SW 1271 (cell line): Measurements from ENCODE around the gene AP1M2.
A peak's percentile ranks its signal among the peaks of the same experiment; 100 is the strongest.

Experiments used
- DNase-seq, 2 experiments: peaks; one replicate each; lab custom pipeline; 2025; lab: John Stamatoyannopoulos, UW

Gene AP1M2

GRCh38 chr19:10587022-10587838 lies at the start of gene AP1M2:
AP1M2 (minus strand) TSS chr19:10587312; CDS start chr19:10587231, 81 bp downstream.
- DNase-seq, result no peak

- DNase-seq, result no peak
Observed at GRCh38 chr19:10636304-10636972, 49.3 kb upstream of the AP1M2 start.

DNA sequence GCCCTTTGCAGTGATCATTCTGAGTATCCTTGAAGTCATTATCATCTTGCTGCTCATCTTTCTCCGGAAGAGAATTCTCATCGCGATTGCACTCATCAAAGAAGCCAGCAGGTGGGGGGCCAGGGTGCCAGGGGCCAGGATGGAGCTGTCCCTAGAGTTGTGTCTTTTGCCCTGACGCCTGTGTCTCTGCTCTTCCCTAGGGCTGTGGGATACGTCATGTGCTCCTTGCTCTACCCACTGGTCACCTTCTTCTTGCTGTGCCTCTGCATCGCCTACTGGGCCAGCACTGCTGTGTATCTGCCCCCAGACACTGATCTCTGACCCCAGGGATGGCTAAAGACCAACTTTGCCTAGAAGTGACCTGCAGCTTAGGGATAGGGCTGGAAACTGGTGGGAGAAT lies 47.9 kb upstream of the AP1M2 start:
- no peak for DNase-seq

DNA sequence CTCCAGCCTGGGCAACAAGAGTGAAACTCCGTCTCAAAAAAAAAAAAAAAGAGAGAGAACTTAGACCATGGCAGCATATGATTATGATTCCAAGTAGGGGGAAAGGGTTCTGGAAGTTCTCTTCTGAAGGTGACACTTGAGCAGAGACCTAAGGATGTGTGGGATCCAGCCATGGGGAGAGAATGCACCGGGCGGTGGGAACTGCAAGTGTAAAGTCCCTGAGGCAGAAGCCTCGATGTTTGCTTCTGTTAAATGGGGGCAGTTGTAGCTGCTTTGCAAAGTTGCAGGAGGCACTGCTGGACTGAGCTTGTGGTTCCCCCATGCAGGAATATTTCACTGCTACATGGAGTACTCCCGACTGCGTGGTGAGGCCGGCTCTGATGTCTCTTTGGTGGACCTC lies 47.3 kb upstream of the AP1M2 start:
- no peak for DNase-seq

DNA sequence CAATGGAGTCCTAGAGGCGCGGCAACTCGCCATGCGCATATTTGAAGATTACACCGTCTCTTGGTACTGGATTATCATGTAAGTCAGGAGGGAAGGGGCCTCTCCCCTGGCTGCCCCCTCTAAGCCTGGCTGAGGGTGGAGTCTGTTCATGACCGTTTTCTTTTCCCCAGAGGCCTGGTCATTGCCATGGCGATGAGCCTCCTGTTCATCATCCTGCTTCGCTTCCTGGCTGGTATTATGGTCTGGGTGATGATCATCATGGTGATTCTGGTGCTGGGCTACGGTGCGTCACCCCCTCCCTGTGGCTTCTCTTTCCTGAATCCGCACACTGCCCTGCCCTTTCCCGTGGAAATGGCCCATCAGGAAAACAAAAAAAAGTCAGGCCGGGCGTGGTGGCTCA lies 44.8 kb upstream of the AP1M2 start:
- DNase-seq, result no peak

GRCh38 chr19:10625762-10626138 lies 38.6 kb upstream of the AP1M2 start:
- DNase-seq, result no peak

- no peak for DNase-seq
Observed at GRCh38 chr19:10625003-10625761, 38.1 kb upstream of the AP1M2 start, which contains the start of gene SLC44A2. SLC44A2 (plus strand) TSS chr19:10625553; CDS start chr19:10625634, 81 bp downstream.

GRCh38 chr19:10624585-10624984 lies 37.5 kb upstream of the AP1M2 start:
- no peak for DNase-seq

DNA sequence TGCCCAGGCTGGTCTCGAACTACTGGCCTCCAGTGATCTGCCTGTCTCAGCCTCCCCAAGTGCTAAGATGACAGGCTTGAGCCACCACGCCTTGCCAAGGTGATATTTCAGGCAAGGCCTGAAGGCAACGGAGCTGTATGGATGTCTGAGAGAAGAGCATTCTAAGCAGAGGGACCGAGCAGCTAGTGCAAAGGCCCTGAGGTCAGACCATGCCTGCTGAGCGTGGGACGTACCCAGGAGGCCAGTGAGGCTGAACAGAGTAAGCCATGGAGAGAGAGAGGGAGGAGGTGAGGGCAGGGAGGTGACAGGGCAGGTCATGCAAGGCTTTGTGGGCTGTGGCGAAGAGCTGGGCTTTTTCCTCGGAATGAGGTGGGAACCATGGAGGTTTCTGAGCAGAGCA lies 34.9 kb upstream of the AP1M2 start:
- DNase-seq, result no peak

DNA sequence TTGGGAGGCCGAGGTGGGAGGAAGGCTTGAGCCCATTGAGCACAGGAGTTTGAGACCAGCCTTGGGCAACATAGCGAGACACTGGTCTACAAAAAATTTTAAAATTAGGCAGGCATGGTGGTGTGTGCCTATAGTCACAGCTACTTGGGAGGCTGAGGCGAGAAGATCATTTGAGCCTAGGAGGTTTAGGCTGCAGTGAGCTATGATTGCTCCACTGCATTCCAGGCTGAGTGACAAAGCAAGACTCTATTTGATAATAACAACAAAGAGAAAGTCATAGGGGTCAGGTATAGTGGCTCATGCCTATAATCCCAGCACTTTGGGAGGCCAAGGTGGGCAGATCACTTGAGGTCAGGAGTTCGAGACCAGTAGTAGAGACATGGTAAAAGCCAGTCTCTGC lies 33.7 kb upstream of the AP1M2 start:
- DNase-seq, result no peak

GRCh38 chr19:10618846-10619245 lies 31.7 kb upstream of the AP1M2 start:
- no peak for DNase-seq

DNA sequence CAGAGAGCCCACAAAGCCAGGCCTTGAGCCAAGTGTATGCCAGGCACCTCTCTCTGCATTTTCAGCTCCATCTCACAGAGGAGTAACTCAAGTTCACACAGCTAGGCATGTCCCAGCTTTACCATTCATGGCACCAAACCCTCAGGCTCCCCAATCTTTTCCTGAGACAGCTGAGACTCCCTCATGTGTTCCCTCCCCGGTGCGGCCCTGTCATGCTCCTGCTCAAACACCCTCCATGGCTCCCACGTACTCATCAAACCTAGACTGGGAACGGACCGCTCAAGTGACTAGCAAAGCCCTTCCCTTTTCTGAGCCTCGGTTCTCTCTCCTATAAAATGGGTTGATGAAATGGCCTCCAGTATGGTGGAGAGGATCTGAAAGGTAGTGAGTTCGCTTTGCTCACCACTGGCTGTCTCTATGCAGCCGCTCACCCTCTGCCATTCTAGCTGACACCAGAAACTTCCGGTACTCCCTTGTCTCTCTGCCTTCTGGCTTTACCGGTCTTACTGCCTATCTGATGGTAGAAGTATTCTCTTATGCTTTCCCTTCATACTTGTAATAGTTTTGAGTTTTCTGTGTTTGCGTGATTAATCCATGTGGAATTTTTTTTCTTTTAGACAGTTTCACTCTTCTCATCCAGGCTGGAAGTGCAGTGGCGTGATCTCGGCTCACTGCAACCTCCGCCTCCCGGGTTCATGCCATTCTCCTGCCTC lies 30.5 kb upstream of the AP1M2 start:
- peak in 1 of 2 experiments; percentile 17 for DNase-seq

- DNase-seq, result no peak
Observed at GRCh38 chr19:10615429-10616023, 28.4 kb upstream of the AP1M2 start.

DNA sequence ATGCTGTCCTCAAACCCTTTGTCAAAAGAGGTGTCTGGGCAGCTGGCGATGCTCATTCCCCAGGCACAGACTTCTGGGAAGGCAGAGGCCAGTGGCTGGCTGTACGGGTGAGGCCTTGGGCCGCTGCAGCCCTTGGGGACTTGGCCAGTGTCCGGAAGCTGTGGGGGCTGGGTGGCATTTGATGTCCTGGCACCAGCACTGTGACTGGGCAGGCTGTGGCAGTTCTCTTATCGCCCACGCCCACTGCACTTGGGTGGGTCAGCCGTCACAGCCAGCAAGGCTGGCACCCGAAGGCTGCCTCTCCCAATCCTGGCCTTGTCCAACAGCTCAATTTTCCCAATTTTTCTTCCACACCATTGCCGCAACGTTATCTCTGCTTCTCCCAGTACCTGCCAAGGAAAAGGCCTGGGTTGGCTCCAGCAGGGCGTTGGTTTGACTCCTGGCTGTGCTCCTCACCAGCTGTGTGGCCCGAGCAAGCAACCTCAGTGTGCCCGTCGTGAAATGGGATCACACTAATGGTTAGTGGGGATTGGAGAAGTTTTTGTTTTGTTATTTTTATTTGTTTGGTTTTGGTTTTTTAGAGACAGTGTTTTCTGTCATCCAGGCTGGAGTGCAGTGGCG lies 25.5 kb upstream of the AP1M2 start:
- no peak for DNase-seq

- no peak for DNase-seq
Observed at GRCh38 chr19:10611907-10612306, 24.8 kb upstream of the AP1M2 start.

DNA sequence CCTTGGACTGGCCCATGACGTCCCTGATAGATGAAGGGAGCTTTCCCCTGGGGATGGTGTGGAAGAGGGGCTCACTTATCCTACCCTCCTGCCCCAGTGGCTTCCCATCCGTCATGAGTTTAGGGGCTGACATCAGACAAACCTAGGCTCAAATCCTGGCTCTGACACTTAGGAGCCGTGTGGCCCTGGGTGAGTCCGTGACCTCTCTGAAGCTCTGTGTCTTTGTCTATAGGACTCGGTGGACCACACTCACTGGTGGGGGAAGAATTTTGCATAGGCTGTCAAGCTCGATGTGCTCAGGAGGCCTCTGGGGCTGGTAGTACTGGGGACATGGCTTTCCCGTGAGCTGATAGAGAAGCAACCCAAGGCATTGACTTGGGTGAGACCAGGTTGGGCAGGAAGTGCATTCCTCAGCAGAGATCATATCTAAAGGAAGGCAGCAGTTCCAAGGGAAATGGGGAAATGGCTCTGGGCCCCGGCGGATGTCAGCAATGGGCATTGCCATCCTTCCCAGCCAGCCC lies 17.4 kb upstream of the AP1M2 start:
- peak in 1 of 2 experiments; percentile 37 for DNase-seq

DNA sequence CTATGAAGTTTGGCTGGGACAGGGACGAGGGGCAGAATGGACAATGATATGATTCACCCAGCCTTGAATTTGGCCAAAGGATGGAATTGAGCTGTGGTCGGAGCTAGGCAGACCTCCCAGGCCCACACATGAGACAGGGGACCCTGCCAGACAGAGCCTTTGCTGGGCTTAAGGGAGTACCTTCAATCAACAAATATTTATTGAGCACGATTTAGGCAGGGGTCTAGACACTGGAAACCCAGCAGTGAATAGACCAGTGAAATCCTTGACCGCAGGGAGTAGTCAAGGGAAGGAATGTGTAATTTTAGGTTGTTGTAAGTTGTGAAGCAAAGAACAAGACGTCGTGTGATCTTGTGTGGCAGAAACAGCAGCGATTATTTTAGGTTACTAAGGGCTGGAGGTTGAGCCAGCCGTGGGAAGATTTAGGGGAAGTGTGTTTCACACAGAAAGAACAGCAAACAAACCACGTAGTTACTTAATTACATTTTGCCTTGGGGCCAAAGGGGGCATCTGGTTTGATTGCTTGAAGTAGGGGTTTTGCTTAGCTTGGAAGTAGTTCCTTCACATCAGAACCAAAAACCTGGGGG lies 16.9 kb upstream of the AP1M2 start:
- no peak for DNase-seq

DNA sequence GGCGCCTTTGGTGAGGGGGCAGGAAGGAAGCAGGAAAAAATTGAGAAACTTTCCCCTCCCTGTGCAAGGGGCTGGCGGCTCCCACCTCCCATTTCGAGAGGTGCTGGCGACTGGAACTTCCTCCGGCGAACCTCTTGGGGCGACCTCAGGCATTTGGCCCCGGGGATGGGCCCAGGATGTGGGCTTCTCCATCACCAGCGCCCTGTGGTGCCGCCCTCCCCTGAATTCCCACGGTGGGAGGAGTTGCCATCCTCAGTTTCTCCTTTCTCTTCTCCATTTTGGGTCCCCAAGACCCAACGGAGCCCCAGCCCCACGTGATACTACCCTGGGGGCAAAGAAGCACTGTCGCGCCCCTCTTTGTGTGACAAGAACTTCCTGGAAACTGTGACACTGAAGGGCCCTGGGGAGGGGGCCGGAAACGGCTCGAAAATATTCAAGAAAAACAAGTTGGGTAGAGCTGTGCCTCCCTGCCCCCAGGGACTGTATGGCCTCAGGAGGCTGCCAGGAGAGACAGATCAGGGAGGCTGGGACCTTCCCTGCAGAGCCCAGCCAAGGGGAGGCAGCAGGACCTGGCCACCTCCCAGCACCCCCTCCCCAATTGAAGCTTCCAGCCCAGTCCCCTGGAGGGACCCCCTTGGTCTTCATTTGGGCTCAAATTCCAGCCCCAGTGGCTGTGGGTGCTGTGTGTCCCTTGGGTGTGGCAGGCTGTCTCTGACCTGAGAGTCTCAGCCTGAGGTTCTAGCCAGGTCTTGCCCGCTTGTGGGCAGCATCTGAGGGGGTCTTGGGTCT lies 16.2 kb upstream of the AP1M2 start:
- DNase-seq, result no peak

GRCh38 chr19:10602330-10603083 lies 15.4 kb upstream of the AP1M2 start:
- DNase-seq, result peak in 1 of 2 experiments; percentile 65
